GM18867 (cell line): Measurements from ENCODE around the gene ST7L.
"Not testable (repeated sequence)": the region's sequence is repeated elsewhere in the genome, so short reads cannot be mapped to it uniquely, and the experiment has no call there.

Experiments used
- ATAC-seq: cut with Tn5 transposase; IDR thresholded peaks from one replicate; pipeline ENCODE4 v1.9.1; 2021; ENCODE audit warnings: mild to moderate bottlenecking, moderate library complexity; ENCODE audit not compliant: unreplicated experiment

The ST7L gene

GRCh38 chr1:112618721-112619517 lies at the start of gene ST7L:
Gene ST7L (minus strand): TSS chr1:112619141. CDS start chr1:112619113, 28 bp downstream.
- ATAC-seq = no peak

GRCh38 chr1:112666946-112667345 lies 48.0 kb upstream of the ST7L start:
- no peak for ATAC-seq

GRCh38 chr1:112665857-112666256 lies 46.9 kb upstream of the ST7L start:
- no peak for ATAC-seq

- no peak for ATAC-seq
Observed at GRCh38 chr1:112651205-112651604, 32.3 kb upstream of the ST7L start.

- ATAC-seq = no peak
Observed at GRCh38 chr1:112646225-112646624, 27.3 kb upstream of the ST7L start.

GRCh38 chr1:112643080-112643479 lies 24.1 kb upstream of the ST7L start:
- no peak for ATAC-seq

GRCh38 chr1:112640437-112640836 lies 21.5 kb upstream of the ST7L start:
- not testable (repeated sequence) for ATAC-seq

GRCh38 chr1:112638110-112638428 lies 19.1 kb upstream of the ST7L start:
- no peak for ATAC-seq

- ATAC-seq = no peak
Observed at GRCh38 chr1:112637254-112638109, 18.5 kb upstream of the ST7L start.

- no peak for ATAC-seq
Observed at GRCh38 chr1:112636597-112637253, 17.8 kb upstream of the ST7L start.

GRCh38 chr1:112636056-112636455 lies 17.1 kb upstream of the ST7L start:
- peak; percentile 31 for ATAC-seq

- ATAC-seq = no peak
Observed at GRCh38 chr1:112634367-112634766, 15.4 kb upstream of the ST7L start.

GRCh38 chr1:112633628-112634027 lies 14.7 kb upstream of the ST7L start:
- no peak for ATAC-seq

GRCh38 chr1:112629256-112629655 lies 10.3 kb upstream of the ST7L start:
- no peak for ATAC-seq

GRCh38 chr1:112628516-112628915 lies 9.6 kb upstream of the ST7L start:
- ATAC-seq = peak; percentile 36

GRCh38 chr1:112626887-112627286 lies 7.9 kb upstream of the ST7L start:
- ATAC-seq = no peak

- ATAC-seq = no peak
Observed at GRCh38 chr1:112626193-112626592, 7.3 kb upstream of the ST7L start.

GRCh38 chr1:112625696-112626095 lies 6.8 kb upstream of the ST7L start:
- ATAC-seq = no peak

- ATAC-seq = not testable (repeated sequence)
Observed at GRCh38 chr1:112624493-112624892, 5.6 kb upstream of the ST7L start.

GRCh38 chr1:112620377-112620695 lies 1.4 kb upstream of the ST7L start:
- ATAC-seq = no peak

- peak; percentile 80 for ATAC-seq
Observed at GRCh38 chr1:112619518-112620376, 806 bp upstream of the ST7L start, which contains the start of gene CAPZA1. Gene CAPZA1 (plus strand): TSS chr1:112619832. CDS start chr1:112619845, 13 bp downstream.
